Measurements from ENCODE around the gene MEDAG. TPM values are rescaled to one million over a fixed set of nuclear protein-coding genes. Genes with fewer than 3 reads are reported as not detected.
A peak's percentile ranks its signal among the peaks of the same experiment; 100 is the strongest.

MEDAG gene
- polyA plus RNA-seq, 1 donor = 6.6 TPM

DNA sequence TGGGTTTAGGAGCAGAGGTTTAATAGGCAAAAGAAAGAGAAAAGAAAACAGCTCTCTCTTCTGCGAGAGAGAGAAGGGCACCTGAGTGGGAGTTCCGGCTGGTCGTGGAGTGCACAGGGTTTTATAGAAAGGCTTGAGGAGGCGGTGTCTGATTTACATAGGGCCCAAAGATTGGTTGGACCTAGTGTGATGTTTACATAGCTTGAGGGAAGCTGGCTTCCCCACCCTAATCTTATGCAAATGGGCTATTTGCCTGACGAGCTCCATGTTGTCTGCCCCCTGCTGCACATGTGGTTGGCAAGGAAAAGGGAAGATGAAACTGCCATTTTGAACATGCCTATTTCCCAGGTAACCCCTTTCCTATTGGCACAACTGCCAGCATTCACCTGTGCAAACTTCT is 21.5 kb upstream of the MEDAG start:
- Histone ChIP-seq H3K27ac (ENCODE audit: low read length) (no peak overlapping the region), H3K4me3 (ENCODE audit: low read length) (no peak overlapping the region), H3K36me3 (ENCODE audit: control insufficient read depth, insufficient read depth, low read length) (no peaks in the 10 kb centered on the region), H3K9me3 (ENCODE audit: control insufficient read depth, low read depth, low read length) (no peaks in the 10 kb centered on the region), H3K27me3 (ENCODE audit: control insufficient read depth, insufficient read depth, low read length) (peaks cover 9% of the 10 kb centered on the region), H3K4me1 (ENCODE audit: control insufficient read depth, insufficient read depth, low read length) (no peaks in the 10 kb centered on the region)
- no CpG with 5 or more reads among the region's 5 CpGs for WGBS (ENCODE audit: insufficient coverage, low lambda C conversion rate)
- no peak for DNase-seq

DNA sequence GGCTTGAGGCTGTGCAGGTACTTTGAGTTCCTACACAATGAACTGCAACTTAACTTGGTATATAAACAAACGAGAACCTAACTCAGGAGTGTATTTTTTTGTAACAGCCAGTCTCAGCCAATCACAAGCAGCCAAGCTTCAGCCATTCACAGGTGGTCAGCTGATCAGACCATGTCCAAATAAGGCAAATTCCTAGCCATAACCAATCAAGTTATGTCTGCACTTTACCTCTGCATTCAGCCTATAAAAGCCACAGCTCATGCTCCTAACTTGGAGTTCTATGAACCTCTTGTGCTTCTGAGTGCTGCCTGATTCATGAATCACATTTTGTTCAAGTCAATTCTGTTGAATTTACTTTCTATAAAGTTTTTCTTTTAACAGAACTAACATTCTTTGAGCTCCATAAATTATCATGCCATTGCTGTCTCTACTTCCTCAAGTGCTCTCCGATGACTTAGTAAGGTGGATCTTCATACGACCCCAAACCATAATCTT is 16.8 kb upstream of the MEDAG start:
- no peak for DNase-seq
- Histone ChIP-seq H3K4me3 (ENCODE audit: low read length) (no peak overlapping the region), H3K27ac (ENCODE audit: low read length) (no peak overlapping the region), H3K36me3 (ENCODE audit: control insufficient read depth, insufficient read depth, low read length) (no peaks in the 10 kb centered on the region), H3K4me1 (ENCODE audit: control insufficient read depth, insufficient read depth, low read length) (no peaks in the 10 kb centered on the region), H3K9me3 (ENCODE audit: control insufficient read depth, low read depth, low read length) (no peaks in the 10 kb centered on the region), H3K27me3 (ENCODE audit: control insufficient read depth, insufficient read depth, low read length) (peaks cover 3% of the 10 kb centered on the region)
- no CpG with 5 or more reads among the region's 3 CpGs for WGBS (ENCODE audit: insufficient coverage, low lambda C conversion rate)

- no CpG with 5 or more reads among the region's 6 CpGs for WGBS (ENCODE audit: insufficient coverage, low lambda C conversion rate)
- Histone ChIP-seq H3K4me3 (ENCODE audit: low read length) (no peak overlapping the region), H3K4me1 (ENCODE audit: control insufficient read depth, insufficient read depth, low read length) (no peaks in the 10 kb centered on the region), H3K9me3 (ENCODE audit: control insufficient read depth, low read depth, low read length) (no peaks in the 10 kb centered on the region), H3K27ac (ENCODE audit: low read length) (no peak overlapping the region), H3K36me3 (ENCODE audit: control insufficient read depth, insufficient read depth, low read length) (no peaks in the 10 kb centered on the region), H3K27me3 (ENCODE audit: control insufficient read depth, insufficient read depth, low read length) (peaks cover 7% of the 10 kb centered on the region)
- DNase-seq = no peak
These were observed 13.1 kb upstream of the MEDAG start for GRCh38 chr13:30892966-30893365.

DNA sequence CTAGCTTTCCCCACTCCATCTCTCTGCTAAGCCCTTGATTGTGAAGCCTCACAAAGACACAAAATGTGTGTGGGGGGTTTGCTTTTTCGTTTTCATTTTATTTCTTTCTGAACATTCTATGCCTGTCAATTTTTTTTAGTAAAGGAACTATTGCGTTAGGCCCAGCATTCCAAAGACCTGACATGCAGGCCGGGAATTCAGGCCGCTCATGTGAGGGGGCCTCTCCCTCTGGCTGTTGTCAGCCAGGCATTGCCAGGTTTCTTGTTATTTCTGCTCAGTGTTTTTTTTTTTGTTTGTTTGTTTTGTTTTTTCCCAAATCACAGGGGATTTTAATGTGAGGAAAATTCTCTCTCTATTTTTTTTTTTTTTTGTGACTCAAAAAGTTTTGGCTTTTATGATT is 10.3 kb upstream of the MEDAG start:
- Histone ChIP-seq H3K4me3 (ENCODE audit: low read length) (no peak overlapping the region), H3K27ac (ENCODE audit: low read length) (no peak overlapping the region), H3K27me3 (ENCODE audit: control insufficient read depth, insufficient read depth, low read length) (peaks cover 19% of the 10 kb centered on the region), H3K9me3 (ENCODE audit: control insufficient read depth, low read depth, low read length) (no peaks in the 10 kb centered on the region), H3K36me3 (ENCODE audit: control insufficient read depth, insufficient read depth, low read length) (no peaks in the 10 kb centered on the region), H3K4me1 (ENCODE audit: control insufficient read depth, insufficient read depth, low read length) (no peaks in the 10 kb centered on the region)
- no peak for DNase-seq
- no CpG with 5 or more reads among the region's 4 CpGs for WGBS (ENCODE audit: insufficient coverage, low lambda C conversion rate)

DNA sequence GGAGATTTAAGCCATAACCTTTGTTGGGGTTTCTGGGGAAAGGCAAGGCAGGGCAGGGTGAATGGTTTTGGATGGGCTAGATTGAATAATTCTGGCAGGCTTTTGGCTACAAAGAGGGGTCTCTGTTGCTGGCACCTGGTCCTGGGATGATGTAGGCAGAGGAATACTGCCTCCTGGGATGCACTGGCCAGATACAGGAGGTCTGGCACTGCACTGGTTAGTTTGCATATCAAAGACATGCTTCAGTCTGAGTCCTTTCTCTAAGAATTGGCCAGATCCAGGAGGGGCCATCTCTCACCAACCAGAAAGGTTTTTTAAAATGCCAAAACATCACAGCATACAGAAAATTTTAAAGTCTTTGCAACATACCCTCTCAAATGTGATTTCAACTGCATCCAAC is 8.0 kb upstream of the MEDAG start:
- no peak overlapping the region for H3K27ac ChIP-seq (ENCODE audit: low read length)
- no peaks in the 10 kb centered on the region for H3K9me3 ChIP-seq (ENCODE audit: control insufficient read depth, low read depth, low read length)
- H3K27me3 ChIP-seq (ENCODE audit: control insufficient read depth, insufficient read depth, low read length) = peaks cover 17% of the 10 kb centered on the region
- no peak overlapping the region for H3K4me3 ChIP-seq (ENCODE audit: low read length)
- H3K4me1 ChIP-seq (ENCODE audit: control insufficient read depth, insufficient read depth, low read length) = no peaks in the 10 kb centered on the region
- no peak for DNase-seq
- no peaks in the 10 kb centered on the region for H3K36me3 ChIP-seq (ENCODE audit: control insufficient read depth, insufficient read depth, low read length)

DNA sequence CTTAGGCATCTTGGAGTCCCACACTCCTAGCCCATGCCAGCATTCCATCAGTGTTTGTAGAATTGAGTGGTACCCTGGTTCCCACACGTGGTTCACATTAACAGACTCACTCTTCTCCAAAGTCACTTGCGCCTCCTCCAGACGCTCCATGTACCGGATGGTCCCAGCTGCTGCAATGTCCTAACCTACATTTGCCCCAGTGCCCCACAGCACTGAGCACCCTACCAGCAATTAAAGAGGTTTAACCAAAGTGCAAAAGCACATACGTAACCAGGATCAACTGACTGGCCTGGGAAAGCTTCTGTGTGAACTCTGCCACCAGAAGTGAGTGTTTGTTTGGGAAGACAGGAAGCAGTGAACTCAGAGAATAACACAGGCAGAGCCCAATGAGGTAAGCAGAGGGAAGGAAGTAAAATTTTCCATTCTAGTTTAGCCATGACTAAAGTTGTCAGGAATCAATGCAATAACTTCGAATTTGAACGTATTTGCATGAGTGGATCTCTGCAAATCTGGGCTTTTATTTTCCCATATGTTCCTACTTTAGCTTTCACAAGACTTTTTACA is 7.3 kb upstream of the MEDAG start:
- no peak overlapping the region for H3K4me3 ChIP-seq (ENCODE audit: low read length)
- no peaks in the 10 kb centered on the region for H3K36me3 ChIP-seq (ENCODE audit: control insufficient read depth, insufficient read depth, low read length)
- no CpG with 5 or more reads among the region's 7 CpGs for WGBS (ENCODE audit: insufficient coverage, low lambda C conversion rate)
- peak in 1 of 2 donors; percentile 40 for DNase-seq
- H3K27me3 ChIP-seq (ENCODE audit: control insufficient read depth, insufficient read depth, low read length) = peaks cover 22% of the 10 kb centered on the region
- no peaks in the 10 kb centered on the region for H3K4me1 ChIP-seq (ENCODE audit: control insufficient read depth, insufficient read depth, low read length)
- no peaks in the 10 kb centered on the region for H3K9me3 ChIP-seq (ENCODE audit: control insufficient read depth, low read depth, low read length)
- no peak overlapping the region for H3K27ac ChIP-seq (ENCODE audit: low read length)

- 100% methylated on average over 1 of the region's 4 CpGs for WGBS (ENCODE audit: insufficient coverage, low lambda C conversion rate)
- Histone ChIP-seq H3K27ac (ENCODE audit: low read length) (no peak overlapping the region), H3K4me3 (ENCODE audit: low read length) (no peak overlapping the region), H3K36me3 (ENCODE audit: control insufficient read depth, insufficient read depth, low read length) (no peaks in the 10 kb centered on the region), H3K9me3 (ENCODE audit: control insufficient read depth, low read depth, low read length) (no peaks in the 10 kb centered on the region), H3K4me1 (ENCODE audit: control insufficient read depth, insufficient read depth, low read length) (no peaks in the 10 kb centered on the region), H3K27me3 (ENCODE audit: control insufficient read depth, insufficient read depth, low read length) (peaks cover 38% of the 10 kb centered on the region)
- DNase-seq = no peak
These were observed 5.6 kb upstream of the MEDAG start for GRCh38 chr13:30900436-30900835.

DNA sequence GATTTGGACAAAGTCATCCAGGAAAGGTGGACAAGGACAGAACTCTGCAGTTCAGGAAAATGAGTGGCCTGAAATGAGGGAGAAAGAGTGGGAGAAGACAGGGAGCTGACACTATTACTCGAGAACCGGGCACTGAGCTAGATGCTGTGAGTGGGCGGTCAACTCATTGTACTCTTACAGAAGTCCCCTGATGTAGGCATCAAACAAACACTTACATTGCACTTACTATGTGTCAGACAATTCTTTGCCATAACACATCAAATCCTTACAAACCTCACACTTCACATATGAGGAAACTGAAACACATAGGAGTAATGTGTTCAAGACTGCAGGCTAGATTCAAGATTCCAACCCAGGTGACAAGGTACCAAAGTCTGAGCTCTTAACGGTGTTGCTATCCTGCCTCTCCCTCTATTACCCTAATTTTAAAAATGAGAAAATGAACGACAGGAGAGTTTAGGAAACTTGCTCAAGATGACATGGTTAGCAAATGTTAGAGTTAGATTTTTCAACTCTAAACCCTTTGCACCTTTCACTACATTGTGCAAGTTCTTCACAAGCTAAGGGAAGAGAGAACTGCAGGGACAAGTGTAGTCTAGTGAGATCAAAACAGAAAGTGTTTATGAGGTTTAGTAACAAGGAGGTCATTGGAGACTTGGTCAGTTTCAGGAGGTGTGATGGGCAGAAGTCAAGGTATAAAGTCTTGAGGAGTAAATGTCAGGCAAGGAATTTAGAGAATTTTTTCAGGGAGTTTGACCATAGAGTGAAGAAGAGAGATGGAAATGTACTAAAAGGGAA is 4.9 kb upstream of the MEDAG start:
- H3K27ac ChIP-seq (ENCODE audit: low read length) = no peak overlapping the region
- H3K27me3 ChIP-seq (ENCODE audit: control insufficient read depth, insufficient read depth, low read length) = peaks cover 46% of the 10 kb centered on the region
- DNase-seq = no peak
- H3K9me3 ChIP-seq (ENCODE audit: control insufficient read depth, low read depth, low read length) = no peaks in the 10 kb centered on the region
- WGBS (ENCODE audit: insufficient coverage, low lambda C conversion rate) = 100% methylated on average over 1 of the region's 5 CpGs
- H3K4me1 ChIP-seq (ENCODE audit: control insufficient read depth, insufficient read depth, low read length) = no peaks in the 10 kb centered on the region
- H3K4me3 ChIP-seq (ENCODE audit: low read length) = no peak overlapping the region
- H3K36me3 ChIP-seq (ENCODE audit: control insufficient read depth, insufficient read depth, low read length) = no peaks in the 10 kb centered on the region

DNA sequence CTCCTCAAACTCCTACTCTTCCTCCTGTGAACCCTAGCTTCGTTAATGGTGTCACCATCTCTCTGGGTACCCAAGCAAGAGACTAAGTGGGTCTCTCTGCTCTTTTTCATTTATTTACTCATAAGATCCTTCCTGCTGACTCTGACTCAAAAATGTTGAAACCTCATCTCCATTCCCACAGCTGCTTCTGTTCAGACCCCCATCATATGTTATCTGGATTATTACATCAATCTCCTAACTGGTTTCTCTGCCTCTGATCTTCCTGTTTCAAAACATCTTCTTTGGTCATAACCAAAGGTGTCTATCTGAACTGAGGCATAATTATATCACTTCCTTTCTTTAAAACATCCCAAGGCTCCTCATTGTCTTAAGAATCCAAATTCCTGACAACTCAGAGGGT is 2.0 kb upstream of the MEDAG start:
- H3K27ac ChIP-seq (ENCODE audit: low read length) = no peak overlapping the region
- H3K36me3 ChIP-seq (ENCODE audit: control insufficient read depth, insufficient read depth, low read length) = no peaks in the 10 kb centered on the region
- H3K4me1 ChIP-seq (ENCODE audit: control insufficient read depth, insufficient read depth, low read length) = no peaks in the 10 kb centered on the region
- H3K9me3 ChIP-seq (ENCODE audit: control insufficient read depth, low read depth, low read length) = no peaks in the 10 kb centered on the region
- H3K4me3 ChIP-seq (ENCODE audit: low read length) = no peak overlapping the region
- DNase-seq = no peak
- WGBS (ENCODE audit: insufficient coverage, low lambda C conversion rate) = no CpG with 5 or more reads among the region's 1 CpG
- H3K27me3 ChIP-seq (ENCODE audit: control insufficient read depth, insufficient read depth, low read length) = peaks cover 65% of the 10 kb centered on the region

GRCh38 chr13:30906411-30907051 is 460 bp downstream of the MEDAG start:
- no peak overlapping the region for H3K27ac ChIP-seq (ENCODE audit: low read length)
- H3K27me3 ChIP-seq (ENCODE audit: control insufficient read depth, insufficient read depth, low read length) = peaks cover 64% of the 10 kb centered on the region
- no peaks in the 10 kb centered on the region for H3K9me3 ChIP-seq (ENCODE audit: control insufficient read depth, low read depth, low read length)
- H3K36me3 ChIP-seq (ENCODE audit: control insufficient read depth, insufficient read depth, low read length) = no peaks in the 10 kb centered on the region
- no CpG with 5 or more reads among the region's 60 CpGs for WGBS (ENCODE audit: insufficient coverage, low lambda C conversion rate)
- DNase-seq = peak in 1 of 2 donors; percentile 18
- H3K4me1 ChIP-seq (ENCODE audit: control insufficient read depth, insufficient read depth, low read length) = no peaks in the 10 kb centered on the region
- H3K4me3 ChIP-seq (ENCODE audit: low read length) = no peak overlapping the region
